ENCODE data around the gene MATCAP1.

The MATCAP1 gene

DNA sequence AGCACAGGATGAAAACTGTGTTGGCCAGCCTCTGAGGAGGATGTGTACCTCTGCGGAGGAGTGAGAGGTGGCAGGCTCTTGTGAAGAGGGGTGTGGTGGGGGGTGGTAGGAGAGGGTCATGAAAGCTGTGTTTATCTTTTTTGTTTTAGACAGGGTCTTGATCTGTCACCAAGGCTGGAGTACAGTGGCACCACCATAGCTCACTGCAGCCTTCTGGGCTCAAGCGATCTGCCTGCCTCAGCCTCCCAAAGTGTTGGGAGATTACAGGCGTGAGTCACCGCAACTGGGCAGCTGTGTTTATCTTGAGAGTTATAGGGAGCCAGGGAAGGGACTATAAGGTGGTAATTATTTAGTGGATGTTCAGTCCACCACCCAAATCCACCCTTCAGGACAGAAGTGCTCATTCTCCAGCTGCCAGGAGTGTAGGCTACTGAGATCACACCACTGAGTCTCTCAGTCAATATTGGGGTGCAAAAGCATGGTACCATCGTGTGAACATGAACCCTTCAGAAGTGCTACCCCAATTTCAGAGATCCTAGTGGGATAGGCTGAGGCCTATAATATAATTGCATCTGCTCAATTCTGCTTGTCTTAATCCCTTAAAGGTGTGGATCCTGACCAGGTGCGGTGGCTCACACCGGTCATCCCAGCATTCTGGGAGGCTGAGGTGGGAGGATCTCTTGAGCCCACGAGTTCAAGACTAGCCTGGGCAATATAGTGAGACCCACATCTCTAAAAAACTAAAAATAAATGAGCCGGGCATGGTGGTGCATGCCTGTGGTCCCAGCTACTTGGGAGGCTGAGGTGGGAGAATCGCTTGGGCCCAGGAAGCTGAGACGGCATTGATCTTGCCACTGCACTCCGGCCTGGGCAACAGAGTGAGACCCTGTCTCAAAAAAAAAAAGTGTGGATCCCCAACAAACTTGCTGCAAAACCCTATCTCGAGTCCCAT, 7.0 kb upstream of the MATCAP1 start:
- DNase-seq: peak; percentile 68

DNA sequence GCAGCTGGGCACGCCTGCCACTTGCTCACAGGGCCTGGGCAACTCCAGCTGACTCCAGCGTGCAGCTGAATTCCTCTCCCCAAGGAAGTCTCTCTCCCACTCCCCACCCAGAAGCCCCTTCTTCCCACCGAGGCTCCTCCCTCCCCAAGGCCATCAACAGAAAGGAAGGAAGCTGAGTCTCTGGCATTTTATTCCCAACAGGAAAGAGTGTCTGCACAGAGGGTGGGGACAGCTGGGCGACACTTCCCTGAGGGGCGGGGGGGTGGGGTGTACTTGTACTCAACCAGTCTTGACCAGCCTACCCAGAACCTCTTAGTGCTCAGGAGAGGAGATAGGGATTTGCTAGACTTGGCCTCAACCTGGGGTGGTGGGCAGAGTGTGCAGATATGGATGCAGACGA, 6.3 kb upstream of the MATCAP1 start, which contains the start of gene EXOC3L1:
EXOC3L1 (minus strand) TSS at position 96 of the 400 bp plus-strand sequence. CDS start 460 bp downstream, outside the sequence.
- no peak for DNase-seq

DNA sequence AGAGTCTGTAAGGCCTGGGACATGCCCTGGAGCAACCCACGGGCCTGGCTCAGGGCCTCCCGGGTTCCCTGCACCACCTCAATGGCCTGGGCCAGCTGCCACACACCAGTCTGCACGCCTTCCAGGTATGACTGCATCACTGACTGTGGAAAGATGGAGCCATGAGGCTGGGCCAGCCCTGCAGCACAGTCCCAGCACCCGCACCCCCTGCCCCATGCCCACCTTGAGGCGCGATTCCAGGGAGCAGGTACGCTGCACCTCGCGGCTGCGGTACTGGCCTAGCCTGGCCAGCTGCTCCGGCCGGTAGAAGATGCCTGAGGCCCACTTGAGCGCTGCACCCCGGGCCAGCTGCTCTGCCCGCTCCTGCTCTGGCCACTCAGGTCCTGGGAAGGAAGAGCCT, 5.0 kb upstream of the MATCAP1 start:
- no peak for DNase-seq

DNA sequence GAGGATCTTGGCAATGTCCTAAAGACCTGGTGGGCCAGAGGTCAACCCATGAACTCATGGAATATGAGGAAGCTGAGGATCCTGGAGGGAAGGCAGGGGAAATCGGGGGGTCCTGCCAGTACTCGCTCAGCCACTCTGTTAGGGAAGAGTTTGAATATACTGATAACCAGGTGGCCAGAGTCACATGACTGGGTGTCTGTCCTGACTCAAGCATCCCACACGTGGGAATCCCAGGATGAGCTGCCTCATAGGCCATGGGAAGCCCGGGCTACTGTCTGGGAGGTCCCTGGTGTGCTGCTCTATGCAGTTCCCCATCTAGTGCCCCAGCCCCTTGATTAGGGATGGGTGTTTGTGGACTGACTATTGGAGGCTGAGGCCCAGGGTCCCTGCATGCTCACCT, 4.6 kb upstream of the MATCAP1 start:
- DNase-seq: no peak

DNA sequence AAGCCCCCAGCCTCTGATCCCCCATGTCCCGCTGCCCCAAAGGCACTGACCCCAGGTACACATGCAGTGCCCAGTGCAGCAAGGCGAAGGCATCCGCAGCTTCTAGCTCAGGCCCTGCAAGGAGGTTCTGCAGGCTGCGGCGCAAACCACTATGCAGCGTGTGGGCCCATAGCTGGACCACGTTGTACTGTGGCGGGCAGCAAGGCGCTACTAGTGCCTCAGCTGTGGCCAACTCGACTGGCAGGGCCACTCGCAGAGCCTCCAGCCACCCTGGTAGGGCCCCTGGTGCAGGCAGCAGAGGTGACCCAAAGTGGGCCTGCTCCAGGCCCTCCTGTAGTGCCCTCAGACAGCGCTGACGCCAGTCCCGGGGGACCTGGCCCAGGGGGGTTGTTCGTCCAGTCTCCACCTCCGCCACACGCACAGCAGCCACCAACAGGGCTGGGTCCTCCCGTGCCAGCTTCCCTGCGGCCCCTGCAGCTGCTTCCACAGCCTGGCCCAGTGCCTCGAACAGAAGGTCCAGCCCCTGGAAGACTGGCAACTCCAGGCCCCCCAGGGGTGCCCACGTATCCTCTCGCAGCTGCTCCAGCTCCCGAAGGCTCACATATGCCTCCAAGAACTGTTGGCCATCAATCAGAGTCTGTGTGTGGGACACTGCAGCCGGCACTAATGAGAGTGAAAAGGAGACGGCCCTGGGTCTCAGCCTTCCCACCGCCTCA, 3.6 kb upstream of the MATCAP1 start:
- DNase-seq: no peak

DNA sequence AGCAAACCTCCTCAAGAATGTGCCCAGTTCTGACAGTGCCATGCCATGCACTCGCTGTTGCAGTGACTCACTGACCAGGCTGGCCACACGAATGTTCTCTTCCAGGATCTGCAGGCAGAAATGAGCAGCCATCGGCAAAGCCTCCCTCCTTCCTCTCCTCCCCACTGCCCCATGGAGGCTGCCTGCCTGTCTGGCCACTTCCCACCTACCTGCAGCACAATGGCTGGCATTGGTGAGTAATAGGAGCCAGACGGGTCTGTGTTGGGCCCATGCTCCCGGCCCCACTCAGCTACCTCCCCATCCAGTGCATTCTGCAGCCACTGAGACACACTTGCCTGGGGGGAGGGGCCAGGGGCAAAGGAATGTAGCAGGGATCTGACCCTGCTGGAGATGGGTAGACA, 2.8 kb upstream of the MATCAP1 start:
- no peak for DNase-seq

DNA sequence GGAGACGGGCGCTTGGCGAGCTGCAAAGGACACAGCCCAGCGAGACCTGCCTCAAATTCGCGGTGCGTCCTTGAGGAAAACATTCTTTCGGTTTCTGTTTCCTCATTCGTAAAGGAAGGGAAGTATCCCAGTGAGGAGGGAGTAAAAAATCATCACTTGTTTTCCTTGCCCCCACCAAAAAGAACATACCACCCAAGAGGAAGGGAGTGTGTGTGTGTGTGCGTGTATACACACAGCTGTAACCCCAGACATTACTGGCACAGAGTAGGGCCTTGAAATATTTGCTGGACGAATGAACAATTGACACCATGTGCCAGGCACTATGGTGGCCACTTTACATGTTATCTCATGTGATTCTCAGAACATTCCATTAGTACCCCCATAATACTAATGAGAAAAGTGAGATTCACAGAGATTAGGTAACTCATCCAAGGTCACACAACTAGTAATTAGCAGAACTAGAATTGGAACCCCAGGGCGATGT, 1.9 kb upstream of the MATCAP1 start:
- no peak for DNase-seq

DNA sequence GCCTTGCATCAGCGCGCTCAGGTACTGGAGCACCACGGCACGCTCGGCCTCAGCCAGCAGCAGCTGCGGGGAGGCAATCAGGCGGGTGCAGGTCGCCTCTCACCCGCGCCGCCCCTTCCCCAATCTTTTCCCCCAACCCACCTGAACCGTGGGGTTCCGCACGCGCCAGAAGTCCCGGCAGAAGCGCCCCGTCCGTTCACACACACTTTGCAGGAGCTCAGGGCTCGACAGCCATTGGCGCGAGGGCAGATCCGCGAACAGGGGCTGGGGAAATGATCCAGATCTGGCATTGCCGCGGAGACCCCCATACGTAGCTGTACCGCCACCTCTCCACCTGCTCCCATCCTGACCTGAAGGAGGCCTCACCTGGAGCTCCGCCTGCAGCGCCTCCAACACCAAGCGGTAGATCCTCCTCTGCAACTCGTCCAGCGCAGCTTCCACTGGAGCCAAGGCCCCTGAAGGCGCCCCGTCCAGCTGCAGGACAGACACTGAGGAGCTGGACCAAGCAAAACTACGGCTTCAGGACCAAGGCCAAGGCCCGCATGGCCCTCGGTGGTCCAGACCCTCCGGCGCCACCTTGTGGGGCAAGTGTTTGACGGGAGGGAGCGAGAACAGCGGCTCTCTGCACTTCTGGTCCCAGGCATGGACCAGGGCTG, 1.4 kb upstream of the MATCAP1 start:
- DNase-seq: peak; percentile 97

DNA sequence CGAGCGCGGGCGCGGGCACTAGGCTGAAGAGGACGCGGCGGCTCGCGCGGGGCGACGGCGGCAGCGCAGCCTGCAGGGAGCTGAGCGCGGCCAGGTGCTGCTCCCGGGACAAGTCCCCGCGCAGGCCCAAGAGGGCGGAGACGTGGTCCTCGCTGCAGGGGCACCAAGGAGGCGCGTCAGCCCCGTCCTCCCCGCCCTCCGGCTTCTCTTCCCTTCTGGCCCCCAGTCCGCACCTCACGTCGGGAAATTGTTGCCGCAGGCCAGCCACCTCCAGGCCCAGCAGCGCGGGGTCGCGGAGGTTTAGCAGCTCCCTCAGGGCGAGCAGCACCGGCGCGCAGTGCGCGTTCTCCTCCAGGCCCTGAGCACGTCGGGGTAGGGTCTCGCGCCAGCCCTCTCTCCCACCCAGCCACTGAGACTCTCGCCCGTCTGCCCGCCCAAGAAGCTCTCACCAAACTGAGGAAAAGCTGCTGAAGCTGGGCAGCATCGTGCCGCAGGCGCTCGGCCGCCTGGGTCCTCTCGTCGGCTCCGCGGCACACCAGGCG, 761 bp upstream of the MATCAP1 start:
- DNase-seq: no peak

DNA sequence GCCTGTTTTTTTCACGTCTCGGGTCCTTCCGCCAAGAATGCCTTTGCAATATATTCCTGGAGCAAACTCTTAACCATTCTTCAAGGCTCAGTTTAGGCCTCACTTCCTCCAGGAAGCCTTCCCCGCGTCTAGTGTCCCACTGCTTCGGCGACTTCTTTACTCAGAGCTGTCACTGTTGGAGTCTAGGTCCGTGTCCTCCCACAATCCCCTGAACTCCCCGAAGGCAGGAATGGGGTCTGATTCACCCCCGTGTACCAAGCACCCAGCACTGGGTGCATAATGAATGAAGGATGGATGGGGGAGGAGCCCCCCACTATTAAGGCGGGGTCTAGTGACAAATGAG, 508 bp downstream of the MATCAP1 start:
- no peak for DNase-seq

DNA sequence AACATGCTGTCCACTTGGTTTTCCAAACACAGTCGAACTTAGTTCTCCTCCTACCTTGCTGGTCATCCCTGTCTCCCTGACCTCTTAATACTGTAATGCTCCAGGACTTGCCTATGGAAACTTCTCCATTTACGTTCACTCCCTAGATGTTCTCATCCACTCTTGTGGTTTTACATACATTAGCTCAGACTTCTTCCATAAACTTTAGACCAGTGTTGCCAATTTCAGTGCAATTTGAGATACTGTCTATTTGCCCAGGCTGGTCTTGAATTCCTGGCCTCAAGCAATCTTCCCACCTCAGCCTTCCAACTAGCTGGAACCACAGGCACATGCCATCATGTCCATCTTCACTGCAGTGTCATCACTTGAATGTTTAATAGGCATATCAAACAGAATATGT, 1.5 kb downstream of the MATCAP1 start:
- no peak for DNase-seq

DNA sequence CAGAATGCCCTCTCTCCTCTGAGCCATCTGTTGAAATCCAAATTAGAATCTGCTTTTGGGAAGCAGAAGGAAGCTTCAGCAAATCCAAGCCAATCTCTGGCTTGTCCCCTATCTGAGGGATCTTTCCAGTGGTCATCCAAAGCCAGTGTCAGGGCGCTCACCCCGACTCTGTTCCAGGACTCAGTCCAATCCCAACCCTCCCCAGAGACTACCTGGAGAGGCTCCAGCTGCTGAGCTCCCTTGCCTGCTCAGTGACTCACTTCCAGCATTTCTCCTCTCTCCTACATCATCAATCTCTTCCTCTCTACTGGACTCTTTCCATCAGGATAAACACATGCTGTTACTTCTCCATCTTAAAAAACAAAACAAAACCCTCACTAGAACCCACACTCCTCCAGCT, 2.4 kb downstream of the MATCAP1 start:
- DNase-seq: no peak

DNA sequence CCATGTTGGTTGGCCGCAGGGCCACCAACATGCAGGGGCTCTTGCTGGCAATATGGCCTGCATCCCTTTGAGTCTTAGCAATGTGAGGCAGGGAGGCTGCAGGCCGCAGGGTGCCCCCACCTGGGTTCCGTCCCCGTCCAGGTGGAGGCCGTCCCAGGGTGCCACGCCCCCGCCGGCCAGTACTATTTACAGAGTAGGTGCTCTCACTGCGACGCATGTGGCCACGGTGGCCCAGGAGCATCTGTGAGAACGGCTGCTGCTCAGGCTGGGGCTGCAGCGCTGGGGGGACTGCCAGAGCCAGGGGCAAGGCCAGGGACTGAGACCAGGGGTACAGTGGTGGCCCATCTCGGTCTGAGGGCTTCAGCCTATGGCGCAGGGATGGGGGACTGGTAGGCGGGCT, 3.6 kb downstream of the MATCAP1 start:
- DNase-seq: no peak

DNA sequence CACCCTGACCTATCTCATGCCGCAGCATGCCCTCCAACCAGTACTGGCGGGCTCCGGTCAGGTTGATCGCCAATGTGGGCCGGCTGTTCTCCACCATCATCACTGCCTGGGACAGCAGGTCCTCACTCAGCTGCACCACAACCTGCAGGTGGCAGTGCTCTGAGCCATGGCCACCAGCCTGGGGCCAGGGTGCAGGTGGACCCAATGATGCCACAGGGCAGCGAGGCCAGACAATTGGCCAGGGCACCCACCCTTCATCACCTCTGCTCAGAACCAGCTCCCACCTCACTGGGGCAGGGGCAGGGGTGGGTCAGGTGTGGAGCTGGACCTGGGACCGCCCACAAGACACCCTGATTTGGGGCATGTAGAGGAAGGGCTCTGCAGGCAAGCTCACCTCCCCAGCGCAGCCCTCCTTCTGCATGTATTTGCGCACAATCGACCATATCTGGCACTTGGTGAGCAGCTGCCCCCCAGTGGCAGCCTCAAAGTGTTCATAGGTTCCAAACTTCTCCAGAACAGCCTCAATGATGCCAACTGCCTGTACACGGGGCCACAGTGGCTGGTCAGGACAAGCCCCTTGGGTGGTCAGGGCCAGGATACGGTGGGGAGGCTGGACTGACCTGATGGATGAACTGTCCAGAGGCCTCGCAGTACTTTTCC, 4.2 kb downstream of the MATCAP1 start:
- DNase-seq: peak; percentile 73

DNA sequence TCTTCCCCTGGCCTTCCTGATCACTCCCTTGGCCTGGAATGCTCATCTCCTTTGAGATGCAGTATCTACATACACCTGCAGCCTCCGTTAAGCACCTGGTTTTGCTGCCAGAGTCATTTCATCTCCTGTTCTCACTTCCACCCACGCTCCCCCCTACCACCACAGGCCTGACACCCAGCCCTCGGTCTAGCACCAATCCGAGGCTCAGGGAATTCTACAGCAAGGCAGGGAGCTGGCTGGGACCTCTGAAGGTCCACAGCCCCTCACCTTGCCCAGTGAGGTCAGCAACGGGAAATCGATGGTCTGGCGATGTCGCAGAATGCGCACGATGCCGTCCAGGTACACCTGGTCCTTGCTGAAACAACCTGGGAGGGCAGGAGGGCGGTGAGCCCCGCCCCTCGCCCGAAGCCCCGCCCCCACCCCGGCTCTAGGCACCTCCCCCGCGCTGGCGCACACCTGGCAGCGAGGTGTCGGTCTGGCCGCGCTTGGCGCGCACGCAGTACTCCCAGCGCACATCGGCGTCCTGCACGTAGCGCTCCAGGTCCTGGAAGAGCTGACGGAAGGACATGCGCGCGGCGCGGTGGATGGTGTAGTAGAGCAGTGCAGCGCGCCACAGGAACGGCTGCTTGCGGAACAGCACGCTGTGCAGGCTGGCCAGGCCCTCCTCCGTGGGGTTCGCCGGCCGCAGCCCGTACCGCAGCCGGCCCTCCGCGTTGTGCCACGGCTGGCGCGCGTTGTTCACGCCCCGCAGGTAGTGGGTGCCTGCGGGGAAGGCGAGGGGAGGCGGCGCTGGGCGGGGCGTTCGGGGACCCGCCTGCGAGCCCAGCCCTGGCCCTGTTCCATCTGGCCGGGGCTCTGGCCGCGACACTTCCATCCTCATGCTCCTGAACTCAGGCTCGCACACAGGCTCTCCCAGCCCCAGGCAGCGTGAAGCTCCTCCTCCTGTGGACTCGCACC, 5.7 kb downstream of the MATCAP1 start:
- peak; percentile 73 for DNase-seq

DNA sequence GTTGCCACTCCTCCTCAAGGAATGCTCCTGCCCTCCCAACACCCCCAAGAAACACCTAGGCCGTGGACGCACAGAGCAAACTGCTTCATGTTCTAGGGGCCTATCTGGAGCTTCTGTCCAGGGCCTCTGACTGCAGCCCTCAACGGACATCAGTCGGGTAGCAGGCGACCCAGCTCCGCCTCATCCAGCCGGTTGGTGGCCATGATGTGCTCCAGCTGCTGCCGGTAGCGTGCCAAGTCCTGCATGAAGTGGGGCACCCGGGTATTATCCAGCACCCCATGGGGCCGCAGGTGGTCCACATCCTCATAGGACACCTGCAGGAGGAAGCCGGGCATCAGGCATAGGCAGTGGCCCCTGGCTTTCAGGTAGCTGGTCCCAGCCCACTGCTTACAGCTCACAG, 7.1 kb downstream of the MATCAP1 start:
- no peak for DNase-seq

DNA sequence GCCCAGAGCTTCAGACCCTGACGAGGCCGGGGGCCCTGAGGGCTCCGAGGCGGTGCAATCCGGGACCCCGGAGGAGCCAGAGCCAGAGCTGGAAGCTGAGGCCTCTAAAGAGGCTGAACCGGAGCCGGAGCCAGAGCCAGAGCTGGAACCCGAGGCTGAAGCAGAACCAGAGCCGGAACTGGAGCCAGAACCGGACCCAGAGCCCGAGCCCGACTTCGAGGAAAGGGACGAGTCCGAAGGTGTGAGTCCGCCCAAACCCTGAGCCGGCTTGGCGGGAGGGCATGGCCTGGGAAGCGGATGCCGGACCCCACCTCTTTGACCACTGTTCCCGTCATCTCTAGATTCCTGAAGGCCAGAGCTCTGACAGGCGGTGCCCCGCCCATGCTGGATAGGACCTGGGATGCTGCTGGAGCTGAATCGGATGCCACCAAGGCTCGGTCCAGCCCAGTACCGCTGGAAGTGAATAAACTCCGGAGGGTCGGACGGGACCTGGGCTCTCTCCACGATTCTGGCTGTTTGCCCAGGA, 9.0 kb downstream of the MATCAP1 start:
- no peak for DNase-seq

DNA sequence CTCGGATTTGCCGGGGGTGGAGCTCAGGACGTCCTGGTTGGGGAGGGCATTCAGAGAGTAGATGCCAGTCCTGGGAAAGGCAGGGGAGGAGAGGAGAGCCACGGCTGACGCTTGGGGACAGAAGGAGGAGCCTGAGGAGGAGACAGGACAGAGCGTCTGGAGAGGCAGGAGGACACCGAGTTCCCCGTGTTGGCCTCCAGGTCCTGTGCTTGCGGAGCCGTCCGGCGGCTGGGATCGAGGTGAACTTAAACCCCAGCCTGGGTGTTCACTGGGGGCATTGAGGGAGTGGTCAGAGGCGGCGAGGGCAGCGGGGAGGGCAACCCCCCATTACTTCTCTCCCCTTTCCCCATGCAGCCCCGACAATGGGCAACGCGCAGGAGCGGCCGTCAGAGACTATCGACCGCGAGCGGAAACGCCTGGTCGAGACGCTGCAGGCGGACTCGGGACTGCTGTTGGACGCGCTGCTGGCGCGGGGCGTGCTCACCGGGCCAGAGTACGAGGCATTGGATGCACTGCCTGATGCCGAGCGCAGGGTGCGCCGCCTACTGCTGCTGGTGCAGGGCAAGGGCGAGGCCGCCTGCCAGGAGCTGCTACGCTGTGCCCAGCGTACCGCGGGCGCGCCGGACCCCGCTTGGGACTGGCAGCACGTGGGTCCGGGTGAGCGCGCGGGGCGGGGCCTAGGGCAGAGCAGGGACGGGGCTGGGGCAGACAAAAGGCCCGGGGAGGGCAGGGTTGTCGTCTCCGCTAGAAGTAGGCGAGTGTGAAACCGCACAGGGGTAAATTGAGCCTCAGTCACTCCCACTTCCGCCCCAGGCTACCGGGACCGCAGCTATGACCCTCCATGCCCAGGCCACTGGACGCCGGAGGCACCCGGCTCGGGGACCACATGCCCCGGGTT, 9.7 kb downstream of the MATCAP1 start:
- DNase-seq: peak; percentile 92

DNA sequence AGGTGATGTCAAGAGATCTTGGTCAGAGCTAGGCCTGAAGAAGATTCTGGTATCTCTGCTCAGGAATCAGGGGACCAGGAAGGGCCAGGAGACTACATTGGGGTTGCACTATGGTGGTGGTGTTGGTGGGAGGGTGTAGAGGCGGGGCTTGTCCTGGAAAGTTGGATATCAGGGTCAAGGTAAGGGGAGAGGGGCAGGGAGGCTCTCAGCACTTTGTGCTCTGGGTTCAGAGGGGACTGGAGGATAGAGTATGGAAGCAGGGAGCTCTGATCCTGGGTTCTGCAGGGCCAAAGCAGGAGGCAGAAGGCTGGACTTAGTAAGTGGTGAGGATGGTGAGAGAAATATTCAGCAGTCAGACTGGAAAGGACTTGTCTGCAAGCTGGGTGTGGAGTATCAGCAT, 10.4 kb downstream of the MATCAP1 start:
- DNase-seq: no peak
